ENCODE measurements around the gene LAMA3.
"Not testable (repeated sequence)": the region's sequence is repeated elsewhere in the genome, so short reads cannot be mapped to it uniquely, and the experiment has no call there.

LAMA3 gene

DNA sequence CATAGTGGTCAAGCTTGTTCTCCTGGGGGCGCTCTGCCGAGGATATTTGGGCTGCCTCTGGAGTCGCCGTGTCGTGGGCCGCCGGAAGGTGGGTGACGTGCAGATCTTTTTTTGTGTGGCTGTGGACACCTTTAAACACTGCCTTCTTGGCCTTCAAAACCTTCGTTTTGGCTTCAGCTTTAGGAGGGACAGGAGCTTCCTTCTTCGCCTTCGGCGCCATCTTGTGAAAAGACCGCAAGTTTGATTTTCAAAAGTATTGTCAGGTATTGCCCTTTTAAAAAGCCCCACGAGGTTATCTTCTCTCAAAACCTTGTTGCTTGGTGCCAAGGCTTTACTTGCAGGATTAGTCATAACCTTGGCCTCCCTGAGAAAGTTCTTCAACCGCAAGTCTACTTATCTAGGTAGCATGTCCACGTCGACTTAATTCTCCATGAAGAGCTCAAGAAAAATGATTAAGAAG lies 20.8 kb downstream of the LAMA3 start:
- DNase-seq = no peak

DNA sequence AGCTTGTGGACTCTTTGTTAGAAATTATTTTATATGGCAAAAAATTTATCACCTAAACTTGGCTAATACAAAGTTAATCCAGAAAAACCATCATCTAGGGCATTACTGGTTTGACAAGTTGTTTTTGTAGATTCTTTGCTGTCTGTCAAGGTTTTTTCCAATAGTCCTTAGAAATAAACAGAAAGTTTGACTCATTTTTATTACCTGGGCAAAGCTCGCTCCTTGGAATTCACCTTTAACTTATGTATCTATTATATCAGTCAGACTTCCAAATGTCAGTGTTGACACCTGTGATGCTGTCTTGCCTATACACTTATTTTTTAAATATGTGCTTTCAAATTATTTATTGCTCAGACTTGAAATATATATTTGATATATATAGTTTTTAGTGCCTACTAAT lies 21.7 kb downstream of the LAMA3 start:
- no peak for DNase-seq

DNA sequence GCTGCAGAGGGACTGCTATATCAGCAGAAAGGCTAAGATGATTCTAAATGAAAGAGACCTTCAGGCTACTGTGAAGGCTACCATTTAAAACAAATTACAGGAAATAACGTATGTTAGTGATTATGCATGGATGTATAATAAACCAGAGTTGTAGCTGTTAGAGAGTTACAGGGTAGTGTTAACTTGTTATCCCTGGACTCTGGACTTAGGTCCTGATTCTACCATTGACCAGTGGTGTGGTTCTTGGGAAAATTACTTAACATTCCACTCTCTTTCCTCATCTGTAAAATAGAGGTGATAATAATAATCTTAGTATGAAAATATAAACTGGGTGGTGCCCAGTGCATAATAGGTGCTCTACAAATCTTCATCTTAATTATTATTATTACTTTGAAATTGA lies 22.2 kb downstream of the LAMA3 start:
- no peak for DNase-seq

DNA sequence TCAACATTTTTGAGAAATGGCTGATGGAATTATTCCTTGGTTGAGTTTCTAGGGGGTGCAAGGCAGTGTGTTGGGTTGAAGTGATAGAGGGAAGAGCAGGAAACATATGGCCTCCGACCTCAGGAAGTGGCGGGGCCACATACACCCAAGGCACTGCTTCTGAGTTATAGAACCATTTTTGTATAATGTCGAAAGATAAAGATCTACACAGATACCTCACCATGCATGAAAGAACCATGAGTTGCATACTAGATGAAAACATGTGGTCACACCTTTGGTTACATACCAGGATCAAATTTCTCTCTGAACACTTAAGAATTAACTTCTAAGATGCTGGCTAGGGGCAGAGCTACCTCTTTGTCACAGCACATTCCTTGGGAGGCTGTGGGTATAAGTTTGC lies 23.2 kb downstream of the LAMA3 start:
- DNase-seq = peak in 3 of 6 experiments; percentile 45 to 59 (median 59)

DNA sequence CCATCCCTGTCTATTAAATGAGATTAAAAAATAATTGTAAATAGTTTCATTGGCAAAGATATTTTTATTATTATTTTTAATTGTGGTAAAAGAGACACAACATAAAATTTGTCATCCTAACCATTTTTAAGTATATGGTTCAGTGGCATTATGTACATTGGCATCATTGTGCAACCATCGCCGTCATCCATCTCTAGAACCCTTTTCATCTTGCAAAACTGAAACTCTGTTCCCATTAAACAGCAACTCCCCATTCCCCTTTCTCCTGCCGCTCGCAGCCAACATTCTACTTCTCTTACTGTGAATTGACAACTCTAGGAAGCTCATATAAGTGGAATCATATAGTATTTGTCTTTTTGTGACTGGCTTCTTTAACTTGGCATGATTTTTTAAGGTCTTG lies 25.3 kb downstream of the LAMA3 start:
- DNase-seq = no peak

DNA sequence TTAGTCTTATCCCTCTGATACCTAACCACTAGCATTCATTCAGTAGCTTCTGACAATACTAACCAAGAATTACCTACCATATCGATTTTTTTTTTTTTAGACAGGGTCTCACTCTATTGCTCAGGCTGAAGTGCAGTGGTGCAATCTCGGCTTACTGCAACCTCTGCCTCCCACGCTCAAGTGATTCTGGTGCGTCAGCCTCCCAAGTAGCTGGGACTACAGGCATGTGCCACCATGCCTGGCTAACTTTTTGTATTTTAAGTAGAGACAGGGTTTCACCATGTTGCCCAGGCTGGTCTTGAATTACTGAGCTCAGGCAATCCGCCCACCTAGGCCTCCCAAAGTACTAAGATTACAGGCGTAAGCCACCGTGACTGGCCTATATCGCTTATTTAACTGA lies 26.8 kb downstream of the LAMA3 start:
- DNase-seq = not testable (repeated sequence)

DNA sequence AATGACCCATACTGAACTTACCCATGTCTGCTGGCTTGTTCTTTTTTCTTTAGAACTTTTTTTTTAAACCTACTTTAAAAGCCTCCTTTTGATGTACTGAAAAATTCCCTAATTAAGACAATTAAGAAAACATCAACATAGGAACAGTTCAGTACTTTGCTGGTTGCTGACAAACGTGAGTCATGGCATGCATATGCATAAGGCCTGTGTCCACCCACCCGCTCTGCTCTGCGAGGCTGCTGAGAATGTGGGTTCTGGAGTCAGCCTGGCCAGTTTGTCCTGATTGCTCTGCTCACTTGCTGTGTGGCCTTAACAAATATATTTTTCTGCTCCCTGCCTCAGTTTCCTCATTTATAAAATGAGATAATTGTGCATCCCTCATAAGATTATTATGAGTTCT lies 27.3 kb downstream of the LAMA3 start:
- no peak for DNase-seq

DNA sequence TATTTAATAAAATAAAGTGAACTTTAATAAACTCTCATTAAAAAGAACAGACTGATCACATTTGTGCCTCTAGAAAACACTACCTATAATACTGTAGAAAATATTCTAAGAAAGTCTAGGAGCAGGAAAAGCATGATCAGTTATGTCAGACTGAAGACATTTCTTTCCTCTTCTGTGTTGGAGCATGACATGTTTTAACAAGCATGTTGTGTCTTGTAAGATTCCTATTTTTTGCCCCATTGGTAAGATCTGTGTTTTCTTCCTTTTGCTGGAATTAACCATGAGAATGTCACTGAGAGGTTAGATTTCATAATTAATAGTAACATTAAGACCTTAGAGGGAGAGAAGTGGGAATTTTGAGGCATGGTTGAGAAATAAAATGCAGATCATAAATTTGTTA lies 27.7 kb downstream of the LAMA3 start:
- no peak for DNase-seq

DNA sequence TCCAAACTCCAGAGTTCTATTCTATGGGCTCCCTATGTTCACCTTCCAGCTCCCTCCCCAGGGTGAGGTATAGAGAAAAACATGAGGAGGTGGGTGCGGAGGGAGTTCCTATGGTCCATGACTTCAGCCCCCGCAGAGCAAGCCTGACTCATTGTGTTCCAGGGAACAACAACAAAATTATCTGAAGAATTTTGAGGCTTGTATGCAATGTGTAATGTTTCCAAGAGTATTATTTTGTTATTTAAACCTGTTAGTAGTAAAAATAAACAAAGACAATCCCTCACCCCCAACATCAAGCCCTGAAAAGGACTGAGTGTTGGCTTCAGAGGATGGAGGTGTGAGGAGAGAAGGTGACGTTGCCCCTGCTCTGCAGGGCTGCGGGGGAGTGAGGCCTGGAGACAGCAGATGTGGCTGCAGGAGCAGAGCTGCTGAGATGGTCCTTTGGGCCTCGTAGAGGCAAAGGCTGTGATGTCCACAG lies 29.0 kb downstream of the LAMA3 start:
- no peak for DNase-seq

DNA sequence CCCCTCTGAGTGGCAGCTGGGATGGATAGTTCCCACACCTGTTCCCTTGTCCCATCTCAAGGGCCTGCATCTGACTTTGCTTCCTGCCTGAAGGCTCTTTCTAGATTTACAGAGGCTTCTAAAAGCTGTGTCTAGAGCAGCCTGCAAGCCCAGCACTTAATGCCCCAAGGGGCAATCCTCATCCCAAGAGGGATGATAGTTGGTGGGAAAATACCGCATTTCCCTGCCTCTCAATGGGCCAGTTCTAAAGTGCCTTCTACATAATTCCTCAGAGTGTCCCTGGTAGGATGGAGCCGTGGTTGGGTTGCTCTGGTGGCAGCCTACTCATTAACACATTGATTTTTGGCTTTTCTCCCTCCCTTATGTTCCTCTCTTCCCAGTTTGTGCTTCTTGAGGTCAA lies 29.5 kb downstream of the LAMA3 start:
- no peak for DNase-seq

DNA sequence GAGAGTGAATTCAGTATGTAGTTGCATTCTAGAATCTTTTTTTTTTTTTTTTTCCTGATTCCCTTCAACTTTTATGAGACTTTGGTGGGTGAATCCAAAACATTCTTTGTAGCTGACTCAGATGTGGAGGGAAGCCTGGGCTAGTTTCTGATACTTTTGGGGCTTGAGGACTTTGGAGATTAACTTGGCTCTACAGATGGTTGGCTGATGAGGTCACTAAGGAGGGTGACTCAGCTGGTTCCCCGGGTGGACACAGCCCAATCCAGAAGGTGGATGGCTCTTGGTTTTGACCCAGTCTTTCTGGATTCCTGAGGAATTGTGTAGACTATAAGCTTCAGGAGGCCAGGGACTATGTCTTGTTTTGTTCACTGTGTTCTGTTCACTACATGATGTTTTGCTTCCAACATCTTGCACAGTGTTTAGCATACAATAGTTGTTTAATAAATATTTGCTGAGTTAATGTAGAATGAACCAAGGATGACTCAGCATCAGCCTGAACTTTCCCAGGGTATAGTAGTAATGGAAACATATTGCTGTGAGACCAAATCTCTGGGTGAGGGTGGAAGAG lies 30.5 kb downstream of the LAMA3 start:
- DNase-seq = no peak

DNA sequence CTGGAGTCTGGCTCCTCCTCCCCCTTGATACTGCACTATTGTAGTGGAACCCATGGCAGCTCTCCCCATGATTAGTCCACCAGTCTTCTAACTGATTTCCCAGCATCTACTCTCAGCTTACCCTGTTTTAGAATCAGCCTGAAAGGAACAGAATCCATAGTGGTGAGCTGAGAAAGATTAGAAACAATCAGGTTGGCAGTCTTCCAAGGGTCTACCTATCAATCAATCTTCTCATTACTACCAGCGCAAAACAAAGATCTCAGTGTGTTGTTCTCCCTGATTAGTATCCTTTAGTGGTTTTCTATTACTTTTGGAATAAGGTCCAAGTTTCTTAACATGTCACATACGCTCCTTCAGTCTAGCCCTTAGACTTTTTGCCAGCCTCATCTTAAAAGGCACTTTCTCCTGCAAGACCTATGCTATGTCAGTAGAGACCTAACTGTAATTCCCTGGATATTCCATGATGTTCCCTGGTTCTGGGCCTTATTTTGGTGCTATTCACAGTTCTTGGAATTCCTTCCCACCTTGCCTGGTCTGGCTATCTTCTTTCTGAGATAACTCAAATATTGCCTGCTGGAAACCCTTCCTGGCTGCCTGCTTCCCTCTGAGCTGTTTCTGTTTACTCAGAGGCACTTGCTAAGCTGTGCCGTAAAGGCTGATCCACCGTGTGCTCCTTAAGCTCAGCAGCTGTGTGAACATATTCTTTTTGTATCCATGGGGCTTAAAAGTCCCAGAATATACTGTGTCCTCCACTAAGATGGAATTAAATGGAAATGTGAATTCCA lies 32.6 kb downstream of the LAMA3 start:
- DNase-seq = no peak

DNA sequence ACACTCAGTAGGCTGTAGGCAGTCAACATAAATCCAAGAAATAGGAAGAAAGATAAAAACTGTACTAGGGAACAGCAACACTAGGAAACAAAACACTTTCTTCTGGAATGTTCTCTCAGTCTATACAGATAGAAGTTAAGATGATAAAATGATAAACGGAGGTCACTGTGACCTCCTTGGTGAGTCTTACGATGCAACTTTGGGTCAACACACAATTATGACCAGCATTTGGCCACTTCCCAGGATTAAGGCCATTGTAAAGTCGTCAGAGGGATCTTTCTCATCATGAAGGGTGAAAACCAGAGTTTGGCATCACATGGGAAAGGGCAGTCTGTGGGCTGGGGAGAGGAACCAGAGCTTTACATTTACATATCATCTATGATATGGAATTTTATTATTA lies 33.4 kb downstream of the LAMA3 start:
- no peak for DNase-seq

DNA sequence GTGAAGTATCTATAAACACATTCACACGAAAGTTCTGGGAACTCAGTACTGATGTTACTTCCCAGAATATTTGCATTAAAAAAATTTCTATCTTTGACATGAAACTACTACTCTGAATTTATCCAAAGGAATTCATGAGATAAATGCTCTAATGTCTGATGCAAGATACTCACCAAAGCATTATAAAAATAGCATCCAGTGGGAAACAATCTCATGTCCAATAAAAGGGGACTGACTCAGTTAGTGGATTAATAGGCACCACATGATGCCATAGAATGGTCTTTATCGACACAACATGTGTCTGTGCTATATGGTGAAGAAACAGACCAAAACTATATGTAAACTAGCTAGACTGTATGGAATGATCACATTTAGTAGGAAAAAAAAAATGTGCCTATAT lies 33.9 kb downstream of the LAMA3 start:
- no peak for DNase-seq

DNA sequence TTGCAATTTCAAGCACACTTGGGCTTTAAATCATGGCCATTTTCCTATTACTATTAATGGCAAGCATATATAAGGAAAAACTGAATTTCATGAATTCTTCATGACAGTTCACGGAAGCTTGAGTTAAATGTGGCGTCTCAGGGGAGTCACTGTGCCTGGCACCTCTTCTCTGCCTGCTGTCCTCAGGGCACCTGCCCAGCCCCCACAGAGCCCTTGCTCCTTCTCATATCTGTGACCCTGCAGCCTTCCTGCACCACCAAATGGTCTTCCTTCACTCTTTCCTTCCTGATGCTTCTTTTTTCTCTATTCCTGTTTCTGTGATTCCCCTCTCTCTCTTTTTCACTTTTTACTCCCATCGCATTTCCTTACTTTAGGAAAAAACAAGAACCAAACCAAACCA lies 35.4 kb downstream of the LAMA3 start:
- no peak for DNase-seq

DNA sequence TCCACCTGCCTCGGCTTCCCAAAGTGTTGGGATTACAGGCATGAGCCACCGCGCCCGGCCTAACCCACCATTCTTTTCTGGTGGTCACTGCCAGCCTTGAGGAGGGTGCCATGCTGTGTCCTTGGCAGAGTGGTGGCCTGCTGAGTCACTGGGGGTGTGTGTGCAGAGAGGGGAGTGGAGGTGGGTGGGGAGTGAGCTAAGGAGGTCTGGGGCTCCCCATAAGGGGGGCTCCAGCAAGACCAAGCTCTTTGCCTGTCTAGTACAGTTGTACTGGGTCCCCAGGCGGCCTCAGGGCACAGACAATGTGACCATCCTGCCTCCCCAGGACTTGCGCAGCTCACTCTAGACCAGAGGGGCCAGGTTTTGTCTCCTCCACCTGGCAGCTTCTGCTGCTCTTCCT lies 36.1 kb downstream of the LAMA3 start:
- no peak for DNase-seq

DNA sequence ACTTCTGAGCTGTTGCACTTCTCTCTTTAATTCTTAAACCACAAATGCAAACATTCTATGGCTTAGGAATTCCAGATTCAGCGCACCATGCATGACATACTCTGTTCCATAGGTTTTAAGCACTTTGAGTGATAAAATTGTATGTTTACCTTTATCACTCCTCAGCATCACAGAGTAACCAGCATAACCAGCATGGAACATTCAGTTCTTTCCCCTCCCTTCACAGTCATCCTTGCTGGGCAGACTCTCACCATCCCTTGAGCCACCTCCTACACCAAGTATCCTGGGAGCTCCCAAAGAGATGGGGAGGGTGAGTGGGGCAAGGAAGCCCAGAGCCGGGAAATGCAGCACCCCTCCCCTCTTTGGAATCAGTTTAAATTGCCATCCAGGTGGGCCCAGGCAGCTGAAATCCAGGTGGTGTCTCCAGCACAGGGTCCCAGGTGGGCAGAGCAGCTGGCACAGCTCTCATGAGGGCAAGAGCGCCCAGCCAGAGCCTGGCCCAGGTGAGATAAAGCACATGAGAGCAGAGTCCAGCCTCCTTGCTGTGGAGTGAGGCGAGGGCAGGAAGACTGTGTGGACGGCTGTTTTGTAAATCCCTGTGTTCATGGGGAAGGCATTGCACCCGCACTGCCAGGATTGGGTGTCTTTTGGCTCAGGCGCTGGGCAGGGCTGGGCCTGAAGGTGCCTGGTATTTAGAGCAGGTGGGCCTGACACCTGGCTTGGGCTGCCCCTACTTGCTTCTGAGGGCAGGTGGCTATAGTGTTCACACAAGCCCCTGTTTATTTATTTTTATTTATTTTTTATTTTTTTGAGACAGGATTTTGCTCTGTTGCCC lies 36.8 kb downstream of the LAMA3 start:
- no peak for DNase-seq

DNA sequence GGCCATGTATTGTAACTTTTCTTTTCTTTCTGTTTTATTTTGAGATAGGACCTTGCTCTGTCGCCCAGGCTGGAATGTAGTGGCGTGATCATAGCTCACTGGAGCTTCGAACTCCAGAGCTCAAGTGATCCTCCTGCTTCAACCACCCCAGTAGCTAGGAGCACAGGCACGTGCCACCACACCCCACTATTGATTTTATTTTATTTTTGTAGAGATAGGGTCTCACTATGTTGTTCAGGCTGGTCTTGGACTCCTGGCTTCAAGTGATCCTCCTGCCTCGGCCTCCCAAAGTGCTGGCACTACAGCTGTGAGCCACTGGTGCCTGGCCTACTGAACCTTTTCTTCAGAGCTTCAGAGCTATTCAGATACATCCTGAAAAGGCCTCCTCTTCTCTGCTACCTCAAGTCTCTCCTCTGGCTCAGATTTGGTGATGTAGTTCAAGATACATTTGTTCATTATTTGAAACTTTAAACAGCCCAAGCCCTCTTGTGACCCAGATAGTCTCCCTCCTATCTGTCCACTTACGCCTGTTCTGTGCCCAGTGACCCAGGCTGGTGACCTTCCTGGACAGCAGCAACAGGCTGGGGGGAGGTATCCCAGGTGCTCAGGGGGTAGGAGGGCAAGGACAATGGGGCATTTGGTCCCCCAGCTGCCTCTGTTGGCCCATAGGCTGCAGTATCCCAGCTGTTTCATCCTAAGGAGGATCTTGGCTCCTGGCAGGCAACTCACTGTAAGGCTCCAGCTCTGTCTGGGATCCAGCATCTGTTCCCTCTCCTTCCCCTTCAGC lies 38.6 kb downstream of the LAMA3 start:
- DNase-seq = no peak

DNA sequence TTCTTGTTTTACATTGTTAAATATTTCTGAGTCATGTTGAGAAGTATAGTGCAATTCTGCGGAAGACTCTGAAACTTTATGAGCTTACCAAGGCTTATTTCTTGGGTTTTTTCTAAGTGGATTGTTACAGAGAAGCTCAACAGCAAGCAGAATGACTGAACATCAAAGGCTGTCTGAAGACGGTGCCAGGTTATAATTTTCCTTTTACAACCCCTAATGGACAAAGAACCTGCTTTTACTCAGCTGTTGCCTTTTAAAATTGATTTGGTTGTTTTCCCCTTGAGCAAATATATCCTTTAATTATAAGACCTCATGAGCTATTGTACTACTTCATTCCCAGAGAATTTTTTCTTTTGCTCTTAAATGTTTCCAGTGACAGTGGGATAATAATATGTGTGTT lies 41.6 kb downstream of the LAMA3 start:
- no peak for DNase-seq

DNA sequence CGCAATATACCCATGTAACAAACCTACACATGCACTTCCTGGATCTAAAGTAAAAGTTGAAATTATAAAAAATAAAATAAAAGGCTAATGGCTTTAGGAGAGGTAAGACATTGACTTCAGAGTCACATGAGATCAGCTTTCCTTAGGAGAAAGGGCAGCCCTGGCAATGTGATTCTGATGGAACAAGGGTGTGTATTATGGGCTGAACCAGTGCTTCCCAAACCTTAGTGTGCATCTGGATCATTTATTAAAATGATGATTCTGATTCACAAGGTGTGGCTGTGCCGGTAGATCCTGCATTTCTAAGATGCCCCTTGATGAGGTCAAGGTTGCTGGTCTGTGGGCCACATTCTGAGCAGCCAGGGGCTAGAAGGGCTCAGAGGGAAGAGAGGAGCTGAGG lies 42.6 kb downstream of the LAMA3 start:
- no peak for DNase-seq

DNA sequence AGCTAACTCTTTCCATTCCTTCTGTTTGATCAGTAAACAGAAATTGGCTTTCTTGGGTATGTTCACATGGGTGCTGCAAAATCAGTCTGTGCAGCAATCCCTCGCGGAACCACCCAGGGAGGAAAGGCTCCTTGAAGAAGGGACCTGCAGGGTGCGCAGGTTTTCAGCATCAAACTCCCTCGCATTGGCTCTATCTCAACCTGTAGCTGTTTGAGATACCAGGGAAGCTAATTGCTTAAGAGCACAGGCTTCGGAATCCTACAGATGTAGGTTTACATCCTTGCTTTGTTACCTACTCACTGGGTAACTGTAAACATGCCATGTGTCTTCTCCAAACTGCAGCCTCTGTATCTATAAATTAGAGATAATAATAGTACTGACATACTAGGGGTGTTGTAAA lies 43.2 kb downstream of the LAMA3 start:
- DNase-seq = no peak

DNA sequence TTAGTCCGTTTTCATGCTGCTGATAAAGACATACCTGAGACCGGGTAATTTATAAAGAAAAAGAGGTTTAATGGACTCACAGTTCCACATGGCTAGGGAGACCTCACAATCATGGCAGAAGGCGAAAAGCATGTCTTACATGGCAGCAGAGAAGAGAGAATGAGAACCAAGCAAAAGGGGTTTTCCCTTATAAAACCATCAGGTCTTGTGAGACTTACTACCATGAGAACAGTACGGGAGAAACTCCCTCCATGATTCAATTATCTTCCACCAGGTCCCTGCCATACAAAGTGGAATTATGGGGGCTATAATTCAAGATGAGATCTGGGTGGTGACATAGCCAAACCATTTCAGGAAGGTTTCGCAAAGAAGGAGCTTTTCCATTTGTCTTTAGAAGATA lies 44.0 kb downstream of the LAMA3 start:
- not testable (repeated sequence) for DNase-seq

DNA sequence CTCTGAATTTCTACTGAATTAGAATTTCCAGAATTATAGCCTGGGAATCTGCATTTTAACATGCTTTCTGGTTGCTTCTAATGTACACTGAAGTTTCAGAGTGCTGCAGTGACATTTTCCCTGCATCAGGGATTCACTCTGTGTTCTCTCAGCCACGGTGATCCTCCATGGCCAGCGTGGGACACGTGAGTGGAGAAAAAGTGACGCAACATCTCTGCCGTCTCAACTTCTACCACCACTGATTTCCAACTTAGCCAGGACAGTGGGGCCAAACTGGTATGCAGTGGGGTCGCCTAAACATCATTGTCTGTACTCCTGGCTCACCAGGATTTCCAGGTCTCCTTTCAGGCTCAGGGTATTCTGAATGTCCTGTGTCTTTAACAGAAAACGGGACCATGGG lies 44.6 kb downstream of the LAMA3 start:
- DNase-seq = no peak
